Renal cortex interstitium (tissue), 15 donors: ENCODE measurements around the gene ALOX5. TPM values are rescaled to one million over a fixed set of nuclear protein-coding genes. Genes with fewer than 3 reads are reported as not detected.
"Not testable (repeated sequence)": the region's sequence is repeated elsewhere in the genome, so short reads cannot be mapped to it uniquely, and the experiment has no call there.

ENCODE experiments used
- DNase-seq, 11 donors: peaks; one replicate each; pipeline ENCODE4 v3.0.0-alpha.2; 2013; ENCODE audit warnings: low read depth in 9 of 11, low spot score in 4 of 11; ENCODE audit errors: extremely low read depth in 1 of 11
- long read RNA-seq, 16 experiments: transcript quantifications; one replicate each; lab custom pipeline, GENCODE V29; 2026
- polyA plus RNA-seq, 3 donors: library from polyadenylated mRNA; unstranded; fragments of 120-200 nt; gene quantifications; one replicate each; pipeline ENCODE4 v1.2.1, GENCODE V29; 2013; ENCODE audit not compliant: insufficient read length in 3 of 3

ALOX5 gene
- 1 to 10 TPM; 3.0 to 4.1 (median 3.5) TPM for polyA plus RNA-seq
- long read RNA-seq, donor 1 = 0 reads
- long read RNA-seq, donor 2, partial matches to known transcripts = 0 of 1 reads
- long read RNA-seq, donor 2, other reads (novel, unspliced or antisense) = 0 of 1 reads
- long read RNA-seq, donor 3 = 0 reads
- long read RNA-seq, donor 4 = 0 reads
- long read RNA-seq, donor 5 = 0 reads
- long read RNA-seq, donor 6 = 0 reads
- long read RNA-seq, donor 7 = 0 reads
- long read RNA-seq, donor 8, partial matches to known transcripts = 0 of 2 reads
- long read RNA-seq, donor 8, other reads (novel, unspliced or antisense) = 0 of 2 reads
- long read RNA-seq, donor 9 = 0 reads
- long read RNA-seq, donor 10 = 0 reads
- long read RNA-seq, donor 11 = 0 reads
- long read RNA-seq, donor 12 = 0 reads
- long read RNA-seq, donor 13 = 0 reads
- long read RNA-seq, donor 14, partial matches to known transcripts = 51 of 51 reads
- long read RNA-seq, donor 14, other reads (novel, unspliced or antisense) = 0 of 51 reads
- long read RNA-seq, donor 15 = 0 reads
- long read RNA-seq, donor 16, partial matches to known transcripts = 0 of 2 reads
- long read RNA-seq, donor 16, other reads (novel, unspliced or antisense) = 0 of 2 reads

- DNase-seq = peak in 3 of 11 donors; percentile 24 to 43 (median 38)
These were observed at the start of gene ALOX5 for GRCh38 chr10:45373576-45374349. TSS of gene ALOX5 (plus strand) at chr10:45374216. CDS start at chr10:45374280, 64 bp downstream.

DNA sequence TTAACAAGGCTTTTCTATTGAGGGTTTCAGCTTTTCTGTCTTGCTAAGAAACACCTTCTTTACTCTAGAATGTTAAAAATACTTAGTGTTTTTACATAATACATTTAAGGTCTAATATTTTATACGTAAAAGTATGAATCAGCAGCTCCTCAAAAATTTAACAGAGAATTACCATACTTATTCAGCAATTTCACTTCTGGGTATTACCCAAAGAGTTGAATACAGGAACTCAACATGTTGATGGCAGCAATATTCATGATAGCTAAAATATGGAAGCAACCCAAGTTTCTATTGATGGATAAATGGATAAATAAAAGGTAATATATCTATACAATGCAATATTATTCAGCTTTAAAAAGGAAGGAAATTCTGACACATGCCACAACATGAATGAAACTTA lies 48.9 kb upstream of the ALOX5 start:
- DNase-seq = no peak

DNA sequence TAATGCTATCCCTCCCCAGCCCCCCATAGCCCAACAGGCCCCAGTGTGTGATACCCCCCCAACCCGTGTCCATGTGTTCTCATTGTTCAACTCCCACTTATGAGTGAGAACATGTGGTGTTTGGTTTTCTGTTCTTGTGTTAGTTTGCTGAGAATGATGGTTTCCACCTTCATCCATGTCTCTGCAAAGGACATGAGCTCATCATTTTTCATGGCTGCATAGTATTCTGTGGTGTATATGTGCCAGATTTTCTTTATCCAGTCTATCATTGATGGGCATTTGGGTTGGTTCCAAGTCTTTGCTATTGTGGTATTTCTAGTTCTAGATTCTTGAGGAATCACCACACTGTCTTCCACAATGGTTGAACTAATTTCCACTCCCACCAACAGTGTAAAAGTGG lies 47.2 kb upstream of the ALOX5 start:
- not testable (repeated sequence) for DNase-seq

DNA sequence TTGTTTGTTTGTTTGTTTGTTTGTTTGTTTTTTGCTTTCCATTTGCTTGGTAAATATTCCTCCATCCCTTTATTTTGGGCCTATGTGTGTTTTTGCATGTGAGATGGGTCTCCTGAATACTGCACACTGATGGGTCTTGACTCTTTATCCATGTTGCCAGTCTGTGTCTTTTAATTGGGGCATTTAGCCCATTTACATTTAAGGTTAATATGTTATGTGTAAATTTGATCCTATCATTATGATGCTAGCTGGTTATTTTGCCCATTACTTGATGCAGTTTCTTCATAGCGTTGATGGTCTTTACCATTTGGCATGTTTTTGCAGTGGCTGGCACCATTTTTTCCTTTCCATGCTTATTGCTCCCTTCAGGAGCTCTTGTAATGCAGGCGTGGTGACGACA lies 42.2 kb upstream of the ALOX5 start:
- DNase-seq = not testable (repeated sequence)

- DNase-seq = no peak
These were observed 34.1 kb upstream of the ALOX5 start for GRCh38 chr10:45339894-45340293.

DNA sequence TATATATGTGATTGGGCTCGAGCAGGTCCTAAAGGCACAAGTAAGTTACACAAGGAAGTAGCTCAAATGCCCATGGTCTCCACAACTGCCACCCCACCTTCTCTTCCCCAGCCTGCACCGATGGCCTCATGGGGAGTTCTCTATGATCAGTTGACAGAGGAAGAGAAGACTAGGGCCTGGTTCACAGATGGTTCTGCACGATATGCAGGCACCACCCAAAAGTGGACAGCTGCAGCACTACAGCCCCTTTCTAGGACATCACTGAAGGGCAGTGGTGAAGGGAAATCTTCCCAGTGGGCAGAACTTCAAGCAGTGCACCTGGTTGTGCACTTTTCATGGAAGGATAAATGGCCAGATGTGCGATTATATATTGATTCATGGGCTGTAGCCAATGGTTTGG lies 33.6 kb upstream of the ALOX5 start:
- not testable (repeated sequence) for DNase-seq

GRCh38 chr10:45346652-45347335 lies 27.2 kb upstream of the ALOX5 start:
- not testable (repeated sequence) for DNase-seq

DNA sequence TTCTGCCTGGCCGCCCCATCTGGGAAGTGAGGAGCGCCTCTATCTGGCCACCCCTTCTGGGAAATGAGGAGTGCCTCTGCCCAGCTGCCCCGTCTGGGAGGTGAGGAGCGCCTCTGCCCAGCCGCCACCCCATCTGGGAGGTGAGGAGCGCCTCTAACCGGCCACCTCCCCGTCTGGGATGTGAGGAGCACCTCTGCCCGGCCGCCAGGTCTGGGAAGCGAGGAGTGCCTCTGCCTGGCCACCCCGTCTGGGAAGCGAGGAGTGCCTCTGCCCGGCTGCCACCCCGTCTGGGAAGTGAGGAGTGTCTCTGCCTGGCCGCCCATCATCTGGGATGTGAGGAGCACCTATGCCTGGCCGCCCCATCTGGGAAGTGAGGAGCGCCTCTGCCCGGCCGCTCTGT lies 26.6 kb upstream of the ALOX5 start:
- not testable (repeated sequence) for DNase-seq

DNA sequence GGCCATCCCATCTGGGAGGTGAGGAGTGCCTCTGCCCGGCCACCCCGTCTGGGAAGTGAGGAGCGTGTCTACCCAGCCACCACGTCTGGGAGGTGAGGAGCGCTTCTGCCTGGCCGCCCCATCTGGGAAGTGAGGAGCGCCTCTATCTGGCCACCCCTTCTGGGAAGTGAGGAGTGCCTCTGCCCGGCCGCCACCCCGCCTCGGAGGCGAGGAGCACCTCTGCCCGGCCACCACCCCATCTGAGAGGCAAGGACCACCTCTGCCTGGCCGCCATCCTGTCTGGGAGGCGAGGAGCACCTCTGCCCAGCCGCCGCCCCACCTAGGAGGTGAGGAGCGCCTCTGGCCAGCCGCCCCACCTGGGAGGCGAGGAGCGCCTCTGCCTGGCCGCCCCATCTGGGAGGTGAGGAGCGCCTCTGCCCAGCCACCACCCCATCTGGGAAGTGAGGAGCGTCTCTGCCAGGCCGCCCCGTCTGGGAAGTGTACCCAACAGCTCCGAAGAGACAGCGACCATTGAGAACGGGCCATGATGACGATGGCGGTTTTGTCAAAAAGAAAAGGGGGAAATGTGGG lies 25.7 kb upstream of the ALOX5 start:
- not testable (repeated sequence) for DNase-seq

- no peak for DNase-seq
These were observed 20.8 kb upstream of the ALOX5 start for GRCh38 chr10:45353186-45353585.

DNA sequence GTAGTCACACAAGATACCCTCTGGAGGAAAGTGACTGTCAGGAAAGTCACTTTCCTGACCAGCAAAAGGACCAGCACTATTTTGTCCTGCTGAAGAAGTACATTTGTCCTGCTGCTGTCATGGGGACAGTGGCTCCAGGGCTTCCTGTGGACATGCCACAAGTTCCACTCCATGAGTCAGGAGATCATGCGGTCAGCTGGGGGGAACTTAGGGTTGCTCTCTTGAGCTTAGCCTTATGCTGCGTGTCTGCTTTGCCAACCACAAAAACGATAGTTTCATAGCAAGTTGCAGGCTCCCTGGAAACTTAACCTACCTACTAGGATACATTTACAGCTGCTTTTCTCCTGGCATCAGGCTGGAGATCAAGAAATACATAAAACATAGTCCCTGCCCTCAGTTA lies 19.8 kb upstream of the ALOX5 start:
- DNase-seq = no peak

DNA sequence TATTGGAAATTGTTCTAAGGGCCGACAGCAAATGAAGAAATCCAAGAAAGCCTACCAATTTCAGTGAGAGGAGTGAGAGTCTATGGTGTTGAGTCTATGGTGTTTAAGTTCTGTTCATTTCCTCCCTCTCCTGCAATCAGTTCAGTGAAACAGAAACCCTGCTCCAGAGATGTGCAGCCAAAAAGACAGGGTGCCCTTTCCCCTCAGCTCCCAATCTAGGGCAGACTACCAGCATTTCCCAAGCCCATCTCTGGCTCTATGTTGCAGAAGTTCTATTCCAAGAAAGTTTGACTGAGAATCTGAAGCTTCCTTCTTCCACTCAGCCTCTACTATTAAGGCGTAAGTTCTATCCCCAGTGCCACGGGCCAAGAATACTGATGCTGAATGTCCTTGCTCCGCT lies 18.5 kb upstream of the ALOX5 start:
- DNase-seq = no peak

DNA sequence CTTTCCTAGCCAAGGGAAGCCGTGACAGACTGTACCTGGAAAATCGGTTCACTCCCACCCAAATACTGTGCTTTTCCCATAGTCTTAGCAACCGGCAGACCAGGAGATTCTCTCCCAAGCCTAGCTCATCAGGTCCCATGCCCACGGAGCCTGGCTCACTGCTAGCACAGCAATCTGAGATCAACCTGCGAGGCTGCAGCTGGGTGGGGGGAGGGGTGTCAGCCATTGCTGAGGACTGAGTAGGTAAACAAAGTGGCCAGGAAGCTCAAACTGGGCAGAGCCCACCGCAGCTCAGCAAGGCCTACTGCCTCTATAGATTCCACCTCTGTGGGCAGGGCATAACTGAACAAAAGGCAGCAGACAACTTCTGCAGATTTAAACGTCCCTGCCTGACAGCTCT lies 15.1 kb upstream of the ALOX5 start:
- DNase-seq = not testable (repeated sequence)

GRCh38 chr10:45361983-45362799 lies 11.8 kb upstream of the ALOX5 start:
- DNase-seq = not testable (repeated sequence)

GRCh38 chr10:45367643-45368042 lies 6.4 kb upstream of the ALOX5 start:
- DNase-seq = not testable (repeated sequence)

DNA sequence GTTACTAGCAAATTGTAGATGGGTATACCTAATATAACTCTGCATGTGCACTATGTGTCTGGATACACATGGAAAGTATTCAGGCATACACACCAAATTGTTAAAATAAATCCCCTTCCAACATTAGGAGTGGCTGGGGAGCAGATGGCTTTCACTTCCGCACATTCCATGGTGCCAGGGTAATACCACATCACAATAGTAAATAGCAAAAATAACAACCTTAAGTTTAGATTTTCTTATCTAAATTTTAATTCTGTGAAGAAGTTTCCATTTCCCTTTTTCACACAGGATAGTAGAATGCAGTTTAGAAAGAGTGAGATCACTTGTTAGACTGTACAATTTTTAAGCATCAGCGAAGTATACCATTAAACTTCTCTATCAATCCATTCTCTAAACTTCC lies 5.8 kb upstream of the ALOX5 start:
- no peak for DNase-seq

- no peak for DNase-seq
These were observed 3.6 kb upstream of the ALOX5 start for GRCh38 chr10:45370202-45370955.
